Stimulated activated CD8-positive, alpha-beta memory T cell treated with anti-CD3 and anti-CD28 coated beads, Interleukin-4, amount 100 ng/mL, for 24 hours (primary cell): Measurements from ENCODE around the gene MAGI2.

Experiments
- DNase-seq: peaks from one replicate; pipeline ENCODE4 v3.0.0-alpha.2; 2020; ENCODE audit warnings: low read depth

Gene MAGI2

GRCh38 chr7:79376299-79377025, 77.0 kb downstream of the MAGI2 start:
- no peak for DNase-seq

- no peak for DNase-seq
Observed at GRCh38 chr7:79361214-79361613, 92.3 kb downstream of the MAGI2 start.

- no peak for DNase-seq
Observed at GRCh38 chr7:79359827-79360226, 93.6 kb downstream of the MAGI2 start.

- no peak for DNase-seq
Observed at GRCh38 chr7:79357101-79357500, 96.4 kb downstream of the MAGI2 start.

GRCh38 chr7:79353720-79354468, 99.6 kb downstream of the MAGI2 start:
- no peak for DNase-seq

GRCh38 chr7:79352323-79352722, 101.1 kb downstream of the MAGI2 start:
- no peak for DNase-seq

- no peak for DNase-seq
Observed at GRCh38 chr7:79347351-79347750, 106.1 kb downstream of the MAGI2 start.

DNA sequence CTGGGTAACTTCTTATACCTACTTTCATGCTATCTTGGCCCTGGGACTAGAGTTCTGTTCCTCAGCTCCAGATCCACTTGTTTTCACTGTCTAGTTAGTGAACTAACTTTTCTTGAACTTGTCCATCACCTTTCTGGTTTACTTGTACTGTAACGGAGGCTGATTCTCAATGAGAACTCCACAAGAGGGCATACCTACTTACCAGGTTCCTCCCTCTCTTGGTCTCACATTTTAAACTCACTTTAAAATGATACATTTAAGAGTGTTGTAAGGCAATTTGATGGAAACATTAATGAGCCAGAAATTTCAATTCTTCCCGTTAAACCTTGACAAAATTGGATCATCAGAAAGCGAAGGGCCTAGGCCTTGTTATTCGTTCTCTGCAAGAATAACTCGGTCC, 111.6 kb downstream of the MAGI2 start:
- no peak for DNase-seq

- no peak for DNase-seq
Observed at GRCh38 chr7:79340212-79340611, 113.3 kb downstream of the MAGI2 start.

- no peak for DNase-seq
Observed at GRCh38 chr7:79339208-79339925, 114.1 kb downstream of the MAGI2 start.

- DNase-seq = no peak
Observed at GRCh38 chr7:79337717-79338116, 115.8 kb downstream of the MAGI2 start.

- DNase-seq = no peak
Observed at GRCh38 chr7:79334841-79335240, 118.6 kb downstream of the MAGI2 start.

DNA sequence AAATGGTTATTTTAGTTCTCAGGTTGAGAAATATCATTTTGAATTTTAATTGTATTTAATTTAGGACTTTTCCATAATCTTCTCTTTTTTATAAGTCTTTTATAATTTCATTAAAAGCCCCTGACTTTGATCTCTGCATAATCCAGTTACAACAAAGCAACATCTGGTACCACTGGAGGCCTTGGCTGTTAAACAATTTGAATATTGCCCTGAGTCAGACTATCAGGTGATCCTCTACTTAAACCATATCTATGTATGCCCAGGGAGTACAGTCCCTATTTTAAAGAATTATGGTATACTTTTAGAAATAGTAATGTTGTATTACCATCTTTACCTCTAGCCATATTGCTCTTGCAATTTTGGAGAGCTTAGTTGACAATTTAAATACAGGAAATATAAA, 119.1 kb downstream of the MAGI2 start:
- no peak for DNase-seq

DNA sequence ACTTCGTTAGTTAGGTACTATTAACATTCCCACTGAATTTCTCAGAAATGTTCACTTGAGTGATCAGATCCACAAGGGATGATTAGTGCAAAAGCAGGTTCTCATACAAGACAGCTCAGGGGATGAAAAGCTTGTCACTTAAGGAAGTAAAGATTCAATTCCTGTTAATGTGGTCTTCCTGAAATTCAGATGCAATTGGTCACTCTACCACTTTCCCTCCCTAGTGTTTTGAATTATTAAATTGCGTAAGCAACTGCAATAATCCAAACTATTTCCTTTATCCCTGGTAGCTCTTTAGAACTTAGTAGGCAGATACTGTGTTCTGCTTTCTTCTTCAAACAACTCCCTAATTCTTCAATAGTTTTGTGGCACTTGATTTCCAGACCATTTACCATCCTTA, 121.4 kb downstream of the MAGI2 start:
- DNase-seq = no peak

DNA sequence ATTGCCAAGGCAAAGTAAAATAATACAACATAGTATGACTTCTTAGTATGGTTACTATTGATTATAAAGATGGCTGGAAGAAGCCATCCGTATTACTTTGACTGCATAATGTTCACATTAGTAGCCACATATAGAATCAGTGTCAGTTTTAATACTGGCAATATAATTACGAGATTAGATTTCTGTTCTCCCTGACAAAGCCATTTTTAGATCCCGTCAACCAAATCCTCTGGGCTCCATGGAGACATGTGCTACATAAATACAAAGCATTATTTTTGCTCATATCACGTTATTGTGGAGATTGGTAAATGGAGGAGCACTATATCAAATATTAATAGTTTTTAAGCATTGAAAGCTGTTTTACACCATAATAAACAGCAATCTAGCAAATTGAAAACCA, 124.0 kb downstream of the MAGI2 start:
- DNase-seq = no peak

- DNase-seq = no peak
Observed at GRCh38 chr7:79320741-79321473, 132.6 kb downstream of the MAGI2 start.

DNA sequence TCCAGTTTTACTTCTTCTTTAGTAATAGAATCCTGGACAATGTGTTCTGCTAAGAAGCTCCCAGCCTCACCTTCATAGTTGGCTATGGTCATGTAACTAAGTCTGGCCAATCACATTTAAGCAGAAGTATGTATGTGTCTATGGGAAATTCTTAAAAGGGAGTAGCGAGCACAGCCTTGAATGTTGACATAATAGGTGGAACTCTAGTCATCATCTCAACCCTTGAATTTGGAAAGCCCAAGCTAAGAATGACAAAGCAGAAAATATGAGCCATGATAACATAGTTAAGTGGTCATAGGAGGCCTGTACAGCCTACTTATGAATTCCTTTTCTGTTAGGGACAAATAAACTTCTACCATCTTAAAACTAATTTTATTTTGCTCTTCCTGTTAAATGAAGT, 134.1 kb downstream of the MAGI2 start:
- no peak for DNase-seq

- DNase-seq = no peak
Observed at GRCh38 chr7:79317728-79318127, 135.7 kb downstream of the MAGI2 start.

GRCh38 chr7:79312022-79312421, 141.4 kb downstream of the MAGI2 start:
- no peak for DNase-seq

- no peak for DNase-seq
Observed at GRCh38 chr7:79308192-79308591, 145.3 kb downstream of the MAGI2 start.

DNA sequence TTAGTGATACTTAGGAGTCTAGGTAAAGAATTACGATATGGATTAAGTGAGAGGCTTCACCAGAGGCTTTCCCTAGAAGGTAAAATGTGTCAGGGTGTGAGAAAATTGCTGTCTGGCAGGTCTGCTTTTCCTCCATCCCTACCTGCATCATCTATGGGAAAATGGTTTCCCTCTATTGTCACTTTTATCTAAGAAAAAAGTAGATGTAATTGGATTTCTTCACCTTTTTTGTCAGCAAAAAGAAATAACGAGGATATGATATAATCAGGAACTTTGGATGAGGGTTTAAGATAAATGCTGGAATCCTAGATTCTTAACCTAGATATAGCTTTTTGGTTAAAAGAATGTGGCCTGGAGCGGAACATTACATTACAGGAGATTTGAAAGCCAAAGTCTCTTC, 146.1 kb downstream of the MAGI2 start:
- no peak for DNase-seq

GRCh38 chr7:79304711-79305110, 148.8 kb downstream of the MAGI2 start:
- no peak for DNase-seq
